ENCODE results near the gene CHCHD5.
"Not testable (repeated sequence)": the region's sequence is repeated elsewhere in the genome, so short reads cannot be mapped to it uniquely, and the experiment has no call there.

Gene CHCHD5

DNA sequence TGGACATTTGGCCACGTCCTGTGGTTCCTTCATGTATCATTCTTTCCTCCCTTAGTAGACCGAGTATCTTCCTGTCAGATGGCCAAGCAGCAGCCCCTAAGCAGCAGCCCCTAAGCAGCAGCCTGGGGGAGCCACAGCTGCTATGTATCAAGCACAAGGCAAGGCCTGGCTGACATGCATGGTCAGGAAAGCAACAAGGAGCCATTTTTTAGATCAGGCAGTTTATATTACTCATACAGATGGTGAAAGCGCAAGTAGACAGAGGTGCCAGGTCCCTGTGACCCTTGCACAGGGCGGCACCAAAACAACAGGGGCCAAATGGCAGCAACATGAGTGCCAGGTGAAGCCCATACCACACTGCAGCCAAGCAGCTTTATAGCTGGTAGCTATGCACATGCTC is 22.1 kb downstream of the CHCHD5 start:
- Histone ChIP-seq H3K4me3 (ENCODE audit: low read length in 2 of 2) (no peak overlapping the region), H3K9me3 (ENCODE audit: control insufficient read depth in 2 of 2, low read length in 2 of 2) (no peaks in the 10 kb centered on the region), H3K27ac (ENCODE audit: low read length) (no peak overlapping the region), H3K27me3 (ENCODE audit: control insufficient read depth in 1 of 2, insufficient read depth in 2 of 2, low read length in 2 of 2) (no peaks in the 10 kb centered on the region), H3K4me1 (ENCODE audit: control insufficient read depth, insufficient read depth, low read length) (no peaks in the 10 kb centered on the region), H3K36me3 (ENCODE audit: control insufficient read depth in 2 of 2, insufficient read depth in 2 of 2, low read length in 2 of 2) (no peaks in the 10 kb centered on the region), H3K9ac (ENCODE audit: low read length in 2 of 2) (no peak overlapping the region)

GRCh38 chr2:112607680-112608438 is 23.4 kb downstream of the CHCHD5 start:
- no peaks in the 10 kb centered on the region for H3K36me3 ChIP-seq (ENCODE audit: control insufficient read depth in 2 of 2, insufficient read depth in 2 of 2, low read length in 2 of 2)
- no peaks in the 10 kb centered on the region for H3K9me3 ChIP-seq (ENCODE audit: control insufficient read depth in 2 of 2, low read length in 2 of 2)
- H3K27ac ChIP-seq (ENCODE audit: low read length): no peak overlapping the region
- H3K9ac ChIP-seq (ENCODE audit: low read length in 2 of 2): no peak overlapping the region
- H3K4me3 ChIP-seq (ENCODE audit: low read length in 2 of 2): no peak overlapping the region
- H3K27me3 ChIP-seq (ENCODE audit: control insufficient read depth in 1 of 2, insufficient read depth in 2 of 2, low read length in 2 of 2): no peaks in the 10 kb centered on the region
- no peaks in the 10 kb centered on the region for H3K4me1 ChIP-seq (ENCODE audit: control insufficient read depth, insufficient read depth, low read length)

GRCh38 chr2:112609320-112609719 is 24.9 kb downstream of the CHCHD5 start:
- H3K4me3 ChIP-seq (ENCODE audit: low read length in 2 of 2); H3K27ac ChIP-seq (ENCODE audit: low read length); H3K36me3 ChIP-seq (ENCODE audit: control insufficient read depth in 2 of 2, insufficient read depth in 2 of 2, low read length in 2 of 2); H3K9ac ChIP-seq (ENCODE audit: low read length in 2 of 2); H3K4me1 ChIP-seq (ENCODE audit: control insufficient read depth, insufficient read depth, low read length); H3K27me3 ChIP-seq (ENCODE audit: control insufficient read depth in 1 of 2, insufficient read depth in 2 of 2, low read length in 2 of 2); H3K9me3 ChIP-seq (ENCODE audit: control insufficient read depth in 2 of 2, low read length in 2 of 2): not testable (repeated sequence)

DNA sequence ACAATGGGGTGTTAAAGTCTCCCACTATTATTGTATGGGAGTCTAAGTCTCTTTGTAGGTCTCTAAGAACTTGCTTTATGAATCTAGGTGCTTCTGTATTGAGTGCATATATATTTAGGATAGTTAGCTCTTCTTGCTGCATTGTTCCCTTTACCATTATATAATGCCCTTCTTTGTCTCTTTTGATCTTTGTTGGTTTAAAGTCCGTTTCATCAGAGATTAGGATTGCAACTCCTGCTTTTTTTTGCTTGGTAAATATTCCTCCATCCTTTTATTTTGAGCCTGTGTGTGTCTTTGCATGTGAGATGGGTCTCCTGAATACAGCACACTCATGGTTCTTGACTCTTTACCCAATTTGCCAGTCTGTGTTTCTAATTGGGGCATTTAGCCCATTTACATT is 27.9 kb downstream of the CHCHD5 start:
- H3K36me3 ChIP-seq (ENCODE audit: control insufficient read depth in 2 of 2, insufficient read depth in 2 of 2, low read length in 2 of 2); H3K4me1 ChIP-seq (ENCODE audit: control insufficient read depth, insufficient read depth, low read length); H3K9me3 ChIP-seq (ENCODE audit: control insufficient read depth in 2 of 2, low read length in 2 of 2); H3K9ac ChIP-seq (ENCODE audit: low read length in 2 of 2); H3K27me3 ChIP-seq (ENCODE audit: control insufficient read depth in 1 of 2, insufficient read depth in 2 of 2, low read length in 2 of 2); H3K27ac ChIP-seq (ENCODE audit: low read length); H3K4me3 ChIP-seq (ENCODE audit: low read length in 2 of 2): not testable (repeated sequence)

GRCh38 chr2:112614201-112614840 is 29.9 kb downstream of the CHCHD5 start:
- Histone ChIP-seq H3K9ac (ENCODE audit: low read length in 2 of 2) (no peak overlapping the region), H3K4me1 (ENCODE audit: control insufficient read depth, insufficient read depth, low read length) (no peaks in the 10 kb centered on the region), H3K36me3 (ENCODE audit: control insufficient read depth in 2 of 2, insufficient read depth in 2 of 2, low read length in 2 of 2) (no peaks in the 10 kb centered on the region), H3K27me3 (ENCODE audit: control insufficient read depth in 1 of 2, insufficient read depth in 2 of 2, low read length in 2 of 2) (no peaks in the 10 kb centered on the region), H3K4me3 (ENCODE audit: low read length in 2 of 2) (no peak overlapping the region), H3K27ac (ENCODE audit: low read length) (no peak overlapping the region), H3K9me3 (ENCODE audit: control insufficient read depth in 2 of 2, low read length in 2 of 2) (no peaks in the 10 kb centered on the region)

DNA sequence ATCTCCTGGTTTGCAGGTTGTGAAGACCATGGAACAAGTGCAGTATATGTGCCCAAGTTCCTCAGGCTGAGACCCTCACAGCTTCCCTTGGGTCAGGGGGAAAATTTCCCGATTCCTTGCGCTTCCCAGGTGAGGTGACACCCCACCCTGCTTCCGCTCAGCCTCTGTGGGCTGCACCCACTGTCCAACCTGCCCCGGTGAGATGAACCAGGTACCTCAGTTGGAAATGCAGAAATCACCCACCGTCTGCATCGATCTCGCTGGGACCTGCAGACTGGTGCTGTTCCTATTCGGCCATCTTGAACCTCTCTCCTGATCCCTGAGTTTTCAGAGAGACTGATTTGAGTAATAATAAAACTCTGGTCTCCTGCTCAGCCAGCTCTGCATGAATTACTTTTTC is 30.6 kb downstream of the CHCHD5 start:
- no peaks in the 10 kb centered on the region for H3K36me3 ChIP-seq (ENCODE audit: control insufficient read depth in 2 of 2, insufficient read depth in 2 of 2, low read length in 2 of 2)
- H3K4me3 ChIP-seq (ENCODE audit: low read length in 2 of 2): no peak overlapping the region
- H3K9ac ChIP-seq (ENCODE audit: low read length in 2 of 2): no peak overlapping the region
- H3K27ac ChIP-seq (ENCODE audit: low read length): no peak overlapping the region
- H3K9me3 ChIP-seq (ENCODE audit: control insufficient read depth in 2 of 2, low read length in 2 of 2): no peaks in the 10 kb centered on the region
- H3K27me3 ChIP-seq (ENCODE audit: control insufficient read depth in 1 of 2, insufficient read depth in 2 of 2, low read length in 2 of 2): no peaks in the 10 kb centered on the region
- no peaks in the 10 kb centered on the region for H3K4me1 ChIP-seq (ENCODE audit: control insufficient read depth, insufficient read depth, low read length)

DNA sequence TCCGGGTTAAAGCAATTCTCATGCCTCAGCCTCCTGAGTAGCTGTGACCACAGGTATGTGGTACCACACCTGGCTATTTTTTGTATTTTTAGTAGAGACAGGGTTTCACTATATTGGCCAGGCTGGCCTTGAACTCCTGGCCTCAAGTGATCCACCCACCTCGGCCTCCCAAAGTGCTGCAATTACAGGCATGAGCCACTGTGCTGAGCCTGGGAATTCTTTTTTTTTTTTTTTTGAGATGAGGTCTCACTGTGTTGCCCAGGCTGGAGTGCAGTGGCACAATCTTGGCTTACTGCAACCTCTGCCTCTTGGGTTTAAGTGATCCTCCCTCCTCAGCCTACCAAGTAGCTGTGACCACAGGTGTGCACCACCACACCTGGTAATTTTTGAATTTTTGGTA is 31.4 kb downstream of the CHCHD5 start:
- H3K4me3 ChIP-seq (ENCODE audit: low read length in 2 of 2); H3K36me3 ChIP-seq (ENCODE audit: control insufficient read depth in 2 of 2, insufficient read depth in 2 of 2, low read length in 2 of 2); H3K4me1 ChIP-seq (ENCODE audit: control insufficient read depth, insufficient read depth, low read length); H3K27ac ChIP-seq (ENCODE audit: low read length); H3K9me3 ChIP-seq (ENCODE audit: control insufficient read depth in 2 of 2, low read length in 2 of 2); H3K27me3 ChIP-seq (ENCODE audit: control insufficient read depth in 1 of 2, insufficient read depth in 2 of 2, low read length in 2 of 2); H3K9ac ChIP-seq (ENCODE audit: low read length in 2 of 2): not testable (repeated sequence)

DNA sequence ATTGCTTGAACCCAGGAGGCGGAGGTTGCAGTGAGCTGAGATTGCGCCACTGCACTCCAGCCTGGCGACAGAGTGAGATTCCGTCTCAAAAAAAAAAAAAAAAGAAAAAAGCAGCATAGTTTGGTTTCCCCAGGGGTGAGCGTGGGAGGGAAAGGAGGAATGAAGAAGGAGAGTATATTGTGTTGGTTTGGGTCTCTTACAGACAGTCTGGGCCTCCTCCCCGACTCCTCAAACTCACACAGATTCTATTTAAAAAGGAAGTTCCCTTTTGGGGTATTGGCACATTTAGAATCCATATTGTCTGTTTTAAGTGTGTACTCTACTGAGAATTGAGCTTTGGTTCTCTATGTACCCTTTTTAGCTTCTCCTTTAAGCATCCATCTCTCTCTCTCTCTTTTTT is 34.0 kb downstream of the CHCHD5 start:
- Histone ChIP-seq H3K9me3 (ENCODE audit: control insufficient read depth in 2 of 2, low read length in 2 of 2) (no peaks in the 10 kb centered on the region), H3K36me3 (ENCODE audit: control insufficient read depth in 2 of 2, insufficient read depth in 2 of 2, low read length in 2 of 2) (no peaks in the 10 kb centered on the region), H3K4me1 (ENCODE audit: control insufficient read depth, insufficient read depth, low read length) (no peaks in the 10 kb centered on the region), H3K9ac (ENCODE audit: low read length in 2 of 2) (no peak overlapping the region), H3K27me3 (ENCODE audit: control insufficient read depth in 1 of 2, insufficient read depth in 2 of 2, low read length in 2 of 2) (no peaks in the 10 kb centered on the region), H3K4me3 (ENCODE audit: low read length in 2 of 2) (no peak overlapping the region), H3K27ac (ENCODE audit: low read length) (no peak overlapping the region)

DNA sequence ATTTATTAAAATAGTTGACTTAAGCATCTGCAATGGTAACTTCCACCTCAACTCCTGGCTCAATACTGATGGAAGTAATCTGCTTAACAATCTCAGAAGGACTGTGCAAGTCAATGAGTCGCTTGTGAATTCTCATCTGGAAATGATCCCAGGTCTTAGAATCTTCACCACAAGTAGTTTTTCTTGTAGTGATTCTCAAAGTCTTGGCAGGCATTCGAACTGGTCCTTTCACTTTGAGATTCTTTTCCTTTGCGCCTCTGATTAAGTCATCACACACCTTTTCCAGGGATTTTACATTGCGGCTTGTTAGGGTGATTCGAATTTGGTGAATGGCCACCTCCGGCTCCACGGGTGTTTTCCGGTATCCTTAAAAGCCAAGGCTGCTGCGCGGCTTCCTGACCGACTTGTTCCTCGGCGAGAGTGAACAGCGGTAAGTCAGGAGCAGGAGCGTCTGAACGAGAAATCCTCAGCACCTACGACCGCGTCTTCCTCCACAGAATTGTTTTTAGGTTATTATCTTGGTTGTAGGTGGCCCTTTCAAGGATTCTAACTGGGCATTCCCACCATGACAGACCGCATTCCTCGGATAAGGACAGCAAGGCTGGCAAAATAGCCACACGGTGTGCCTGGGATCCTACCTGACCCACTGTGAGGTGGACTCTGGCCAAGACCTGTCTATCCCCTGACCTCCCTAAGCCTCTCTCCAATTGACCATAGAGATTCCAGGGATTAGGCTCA is 37.5 kb downstream of the CHCHD5 start:
- Histone ChIP-seq H3K4me3 (ENCODE audit: low read length in 2 of 2) (no peak overlapping the region), H3K9ac (ENCODE audit: low read length in 2 of 2) (no peak overlapping the region), H3K27me3 (ENCODE audit: control insufficient read depth in 1 of 2, insufficient read depth in 2 of 2, low read length in 2 of 2) (peaks cover 0 to 4% of the 10 kb centered on the region in 2 donors), H3K4me1 (ENCODE audit: control insufficient read depth, insufficient read depth, low read length) (peaks cover 7% of the 10 kb centered on the region), H3K9me3 (ENCODE audit: control insufficient read depth in 2 of 2, low read length in 2 of 2) (no peaks in the 10 kb centered on the region), H3K36me3 (ENCODE audit: control insufficient read depth in 2 of 2, insufficient read depth in 2 of 2, low read length in 2 of 2) (no peaks in the 10 kb centered on the region), H3K27ac (ENCODE audit: low read length) (no peak overlapping the region)

GRCh38 chr2:112622528-112622849 is 38.1 kb downstream of the CHCHD5 start:
- Histone ChIP-seq H3K4me1 (ENCODE audit: control insufficient read depth, insufficient read depth, low read length) (peaks cover 8% of the 10 kb centered on the region), H3K36me3 (ENCODE audit: control insufficient read depth in 2 of 2, insufficient read depth in 2 of 2, low read length in 2 of 2) (no peaks in the 10 kb centered on the region), H3K9ac (ENCODE audit: low read length in 2 of 2) (no peak overlapping the region), H3K27ac (ENCODE audit: low read length) (no peak overlapping the region), H3K27me3 (ENCODE audit: control insufficient read depth in 1 of 2, insufficient read depth in 2 of 2, low read length in 2 of 2) (peaks cover 0 to 4% of the 10 kb centered on the region in 2 donors), H3K4me3 (ENCODE audit: low read length in 2 of 2) (no peak overlapping the region), H3K9me3 (ENCODE audit: control insufficient read depth in 2 of 2, low read length in 2 of 2) (no peaks in the 10 kb centered on the region)
